CD4-positive, alpha-beta T cell treated with Interleukin-4 for 1 hour (primary cell): ENCODE data around the gene HMX1.
A peak's percentile ranks its signal among the peaks of the same experiment; 100 is the strongest.

ENCODE experiments used
- DNase-seq, 2 donors: peaks; one replicate each; pipeline ENCODE4 v3.0.0-alpha.2; 2020 to 2022

The HMX1 gene

GRCh38 chr4:8854931-8855330 is 16.7 kb downstream of the HMX1 start:
- DNase-seq, result no peak

GRCh38 chr4:8854016-8854415 is 17.6 kb downstream of the HMX1 start:
- DNase-seq, result no peak

- no peak for DNase-seq
These were observed 18.4 kb downstream of the HMX1 start for GRCh38 chr4:8853249-8853648.

GRCh38 chr4:8852118-8852704 is 19.4 kb downstream of the HMX1 start:
- no peak for DNase-seq

- no peak for DNase-seq
These were observed 20.1 kb downstream of the HMX1 start for GRCh38 chr4:8851321-8852117.

- DNase-seq, result no peak
These were observed 20.8 kb downstream of the HMX1 start for GRCh38 chr4:8850830-8851188.

GRCh38 chr4:8850074-8850829 is 21.4 kb downstream of the HMX1 start:
- no peak for DNase-seq

GRCh38 chr4:8849266-8850073 is 22.2 kb downstream of the HMX1 start:
- no peak for DNase-seq

- DNase-seq, result no peak
These were observed 23.0 kb downstream of the HMX1 start for GRCh38 chr4:8848507-8849265.

GRCh38 chr4:8847764-8848163 is 23.9 kb downstream of the HMX1 start:
- no peak for DNase-seq

- DNase-seq, result no peak
These were observed 24.3 kb downstream of the HMX1 start for GRCh38 chr4:8847331-8847730.

GRCh38 chr4:8846826-8847225 is 24.8 kb downstream of the HMX1 start:
- peak in 1 of 2 donors; percentile 4 for DNase-seq

- DNase-seq, result peak in 1 of 2 donors; percentile 7
These were observed 25.5 kb downstream of the HMX1 start for GRCh38 chr4:8846046-8846720.

- DNase-seq, result peak in 1 of 2 donors; percentile 4
These were observed 26.5 kb downstream of the HMX1 start for GRCh38 chr4:8844976-8845690.

- no peak for DNase-seq
These were observed 28.0 kb downstream of the HMX1 start for GRCh38 chr4:8843597-8843996.

- no peak for DNase-seq
These were observed 29.0 kb downstream of the HMX1 start for GRCh38 chr4:8842614-8843013.

- DNase-seq, result peak in 1 of 2 donors; percentile 7
These were observed 29.9 kb downstream of the HMX1 start for GRCh38 chr4:8841678-8842268.

- peak in 1 of 2 donors; percentile 8 for DNase-seq
These were observed 30.7 kb downstream of the HMX1 start for GRCh38 chr4:8840816-8841455.

GRCh38 chr4:8840006-8840793 is 31.4 kb downstream of the HMX1 start:
- DNase-seq, result no peak
